ENCODE results near the gene GOLGA1.

Gene GOLGA1

GRCh38 chr9:124878518-124878917, 62.4 kb downstream of the GOLGA1 start:
- H3K36me3 ChIP-seq (replicated peaks; ENCODE audit: low read depth, low read length), result peaks cover 48% of the 10 kb centered on the region
- peaks cover 7% of the 10 kb centered on the region for H3K4me1 ChIP-seq (ENCODE audit: low read length)
- H3K79me2 ChIP-seq (ENCODE audit: low read length), result peaks cover 29% of the 10 kb centered on the region
- no peak overlapping the region for H2AFZ ChIP-seq (ENCODE audit: low read depth, low read length)
- TF ChIP-seq CTCF (IDR thresholded peaks at IDR 0.05; ENCODE audit: low read depth, low read length), result no peak
- TF ChIP-seq EZH2phosphoT487 (IDR thresholded peaks at IDR 0.05; ENCODE audit: low read depth), result no peak
- H3K27me3 ChIP-seq (ENCODE audit: low read depth, low read length), result no peaks in the 10 kb centered on the region
- no peak overlapping the region for H3K4me3 ChIP-seq (ENCODE audit: low read length)
- no peaks in the 10 kb centered on the region for H3K9me3 ChIP-seq (ENCODE audit: insufficient read depth, low read length)
- no peak overlapping the region for H3K27ac ChIP-seq (ENCODE audit: low read length)
- no peak overlapping the region for H3K4me2 ChIP-seq (ENCODE audit: low read length)
- no peak overlapping the region for H3K9ac ChIP-seq (ENCODE audit: low read length)
- H4K20me1 ChIP-seq (ENCODE audit: insufficient read depth, low read length), result peaks cover 39% of the 10 kb centered on the region

- Histone ChIP-seq H3K4me3 (ENCODE audit: low read length) (no peak overlapping the region), H3K79me2 (ENCODE audit: low read length) (peaks cover 34% of the 10 kb centered on the region), H3K9me3 (ENCODE audit: insufficient read depth, low read length) (no peaks in the 10 kb centered on the region), H3K27me3 (ENCODE audit: low read depth, low read length) (no peaks in the 10 kb centered on the region), H3K27ac (ENCODE audit: low read length) (no peak overlapping the region), H3K4me1 (ENCODE audit: low read length) (peaks cover 12% of the 10 kb centered on the region), H3K9ac (ENCODE audit: low read length) (no peak overlapping the region), H3K36me3 (replicated peaks; ENCODE audit: low read depth, low read length) (peaks cover 53% of the 10 kb centered on the region), H2AFZ (ENCODE audit: low read depth, low read length) (no peak overlapping the region), H3K4me2 (ENCODE audit: low read length) (no peak overlapping the region), H4K20me1 (ENCODE audit: insufficient read depth, low read length) (peaks cover 44% of the 10 kb centered on the region)
- TF ChIP-seq CTCF (IDR thresholded peaks at IDR 0.05; ENCODE audit: low read depth, low read length), result no peak
- TF ChIP-seq EZH2phosphoT487 (IDR thresholded peaks at IDR 0.05; ENCODE audit: low read depth), result no peak
These were observed 62.9 kb downstream of the GOLGA1 start for GRCh38 chr9:124878021-124878420.

- Histone ChIP-seq H3K27me3 (ENCODE audit: low read depth, low read length) (no peaks in the 10 kb centered on the region), H3K9ac (ENCODE audit: low read length) (no peak overlapping the region), H4K20me1 (ENCODE audit: insufficient read depth, low read length) (peaks cover 50% of the 10 kb centered on the region), H3K4me2 (ENCODE audit: low read length) (no peak overlapping the region), H3K79me2 (ENCODE audit: low read length) (peaks cover 43% of the 10 kb centered on the region), H3K4me1 (ENCODE audit: low read length) (peaks cover 20% of the 10 kb centered on the region), H3K36me3 (replicated peaks; ENCODE audit: low read depth, low read length) (peaks cover 54% of the 10 kb centered on the region), H3K4me3 (ENCODE audit: low read length) (no peak overlapping the region), H3K27ac (ENCODE audit: low read length) (no peak overlapping the region), H2AFZ (ENCODE audit: low read depth, low read length) (no peak overlapping the region), H3K9me3 (ENCODE audit: insufficient read depth, low read length) (no peaks in the 10 kb centered on the region)
- no peak for TF ChIP-seq CTCF (IDR thresholded peaks at IDR 0.05; ENCODE audit: low read depth, low read length)
- TF ChIP-seq EZH2phosphoT487 (IDR thresholded peaks at IDR 0.05; ENCODE audit: low read depth), result no peak
These were observed 63.7 kb downstream of the GOLGA1 start for GRCh38 chr9:124877021-124877782.

GRCh38 chr9:124875501-124875900, 65.4 kb downstream of the GOLGA1 start:
- Histone ChIP-seq H4K20me1 (ENCODE audit: insufficient read depth, low read length) (peaks cover 67% of the 10 kb centered on the region), H3K27ac (ENCODE audit: low read length) (no peak overlapping the region)
- no peak for TF ChIP-seq EZH2phosphoT487 (IDR thresholded peaks at IDR 0.05; ENCODE audit: low read depth)

More at GRCh38 chr9:124875501-124875900, 65.4 kb downstream of the GOLGA1 start:
- no peak overlapping the region for H3K4me3 ChIP-seq (ENCODE audit: low read length)
- H3K4me1 ChIP-seq (ENCODE audit: low read length), result peaks cover 36% of the 10 kb centered on the region
- no peaks in the 10 kb centered on the region for H3K27me3 ChIP-seq (ENCODE audit: low read depth, low read length)
- peaks cover 60% of the 10 kb centered on the region for H3K79me2 ChIP-seq (ENCODE audit: low read length)
- H3K4me2 ChIP-seq (ENCODE audit: low read length), result no peak overlapping the region
- no peaks in the 10 kb centered on the region for H3K9me3 ChIP-seq (ENCODE audit: insufficient read depth, low read length)
- H3K9ac ChIP-seq (ENCODE audit: low read length), result no peak overlapping the region
- H2AFZ ChIP-seq (ENCODE audit: low read depth, low read length), result no peak overlapping the region
- peaks cover 64% of the 10 kb centered on the region for H3K36me3 ChIP-seq (replicated peaks; ENCODE audit: low read depth, low read length)
